Kidney (tissue), 14 donors: ENCODE measurements around the gene RNF5. TPM values are rescaled to one million over a fixed set of nuclear protein-coding genes. Genes with fewer than 3 reads are reported as not detected.
"Not testable (repeated sequence)": the region's sequence is repeated elsewhere in the genome, so short reads cannot be mapped to it uniquely, and the experiment has no call there.

ENCODE experiments used
- DNase-seq, 5 donors: peaks; one replicate each; pipeline ENCODE4 v3.0.0-alpha.2; 2013 to 2020
- FAIRE-seq: peaks from 2 replicates; lab custom pipeline; 2012; peaks lifted over from hg19 to GRCh38; lab: Jason Lieb, UNC
- H3K27ac ChIP-seq, 2 donors: one replicate each; pipeline ENCODE4 v1.7.0; 2013; ENCODE audit warnings: low read depth in 2 of 2, low read length in 2 of 2, inconsistent platforms in 1 of 2
- H3K27me3 ChIP-seq: one replicate; pipeline ENCODE4 v1.7.1; 2013; ENCODE audit warnings: low read length, inconsistent platforms; ENCODE audit not compliant: control insufficient read depth, insufficient read depth
- H3K36me3 ChIP-seq, 3 donors: one replicate each; pipeline versions ENCODE4 v1.7.0 to v1.7.1; 2013; ENCODE audit warnings: low read length in 3 of 3, control low read depth in 1 of 3, inconsistent platforms in 1 of 3; ENCODE audit not compliant: insufficient read depth in 3 of 3, control insufficient read depth in 2 of 3
- H3K4me1 ChIP-seq, 3 donors: one replicate each; pipeline versions ENCODE4 v1.7.0 to v1.7.1; 2013; ENCODE audit warnings: low read length in 3 of 3, inconsistent platforms in 1 of 3, low read depth in 1 of 3; ENCODE audit not compliant: control insufficient read depth in 2 of 3, insufficient read depth in 2 of 3
- H3K4me3 ChIP-seq, 3 donors: one replicate each; pipeline versions ENCODE4 v1.7.0 to v1.8.1; 2013; ENCODE audit warnings: low read length in 3 of 3, control low read depth in 1 of 3, inconsistent platforms in 1 of 3
- H3K9ac ChIP-seq, 3 donors: one replicate each; pipeline versions ENCODE4 v1.7.0 to v1.7.1; 2013; ENCODE audit warnings: low read length in 3 of 3, control low read depth in 1 of 3, inconsistent platforms in 1 of 3
- H3K9me3 ChIP-seq, 3 donors: one replicate each; pipeline versions ENCODE4 v1.7.0 to v1.7.1; 2013; ENCODE audit warnings: low read length in 3 of 3, control low read depth in 1 of 3, inconsistent platforms in 1 of 3; ENCODE audit not compliant: control insufficient read depth in 2 of 3, insufficient read depth in 1 of 3
- CTCF ChIP-seq: IDR thresholded peaks from 3 replicates; pipeline ENCODE4 v1.5.1; 2012; ENCODE audit warnings: mild to moderate bottlenecking, moderate library complexity, borderline replicate concordance; ENCODE audit not compliant: insufficient read depth; ENCODE audit errors: extremely low read depth
- intact Hi-C: fragments of 100-400 bp; cut with DNase I; formaldehyde crosslinking; loops from one replicate; pipeline ENCODE4 v1.11.1; 2022
- polyA plus RNA-seq: library from polyadenylated mRNA; stranded (reverse); fragments of 350-450 nt; fragmentation: Illumina TruSeq; extraction: RNeasy Lipid Tissue Mini Kit (QIAGEN cat#74804); gene quantifications from one replicate; pipeline ENCODE4 v1.2.3, GENCODE V29; 2014; ENCODE audit warnings: low read depth, low replicate concordance; ENCODE audit not compliant: insufficient read depth
- total RNA-seq: library from RNA; stranded (reverse); fragmentation: NEBNext Ultra II Directional; extraction: Animal tissue kit (Norgen Biotek cat#: 25700); gene quantifications from one replicate; pipeline ENCODE4 v1.2.1, GENCODE V29; 2021
- donor health status: control.
- donor health status: control.
- donor health status: control.
- donor health status: control.
- donor health status: control.
- donor health status: DM: yes; HTN: yes; CAD: no.
- donor health status: Normal renal cell carcinoma (clear cell type).

Gene RNF5
- total and polyA plus RNA-seq, 2 donors from 2014 or later: 74.1 to 208 TPM

- no peak for FAIRE-seq
- Histone ChIP-seq H3K27me3 (no peaks in the 10 kb centered on the region), H3K9me3 (no peaks in the 10 kb centered on the region), H3K9ac (no peak overlapping the region), H3K27ac (peak overlapping the region in 1 of 2 donors; percentile 48), H3K4me3 (no peak overlapping the region), H3K36me3 (peaks cover 6 to 26% (median 8%) of the 10 kb centered on the region in 3 donors), H3K4me1 (peaks cover 3 to 15% (median 15%) of the 10 kb centered on the region in 3 donors)
- DNase-seq: peak in 1 of 5 donors; percentile 18
- intact Hi-C loops: no loop called here
- TF ChIP-seq CTCF: no peak
Measured at GRCh38 chr6:32183030-32183429, 4.8 kb downstream of the RNF5 start.

GRCh38 chr6:32183483-32184083 lies 5.4 kb downstream of the RNF5 start:
- no peak for TF ChIP-seq CTCF
- Histone ChIP-seq H3K9me3 (no peaks in the 10 kb centered on the region), H3K36me3 (peaks cover 6 to 26% (median 8%) of the 10 kb centered on the region in 3 donors), H3K9ac (no peak overlapping the region), H3K4me1 (peaks cover 3 to 19% (median 15%) of the 10 kb centered on the region in 3 donors), H3K27ac (peak overlapping the region in 1 of 2 donors; percentile 52), H3K4me3 (no peak overlapping the region), H3K27me3 (no peaks in the 10 kb centered on the region)
- no peak for FAIRE-seq
- DNase-seq: peak in 1 of 5 donors; percentile 46
- intact Hi-C loops: no loop called here

GRCh38 chr6:32184084-32184640 lies 6.0 kb downstream of the RNF5 start, which contains the start of gene AGER:
Gene AGER, minus strand, starts transcription at chr6:32184253. Its CDS starts 31 bp downstream, at chr6:32184222.
- FAIRE-seq (no peak), DNase-seq (peak in 2 of 5 donors; percentile 36 to 46)
- Histone ChIP-seq H3K9me3 (no peaks in the 10 kb centered on the region), H3K4me3 (no peak within 1 kb of the TSS), H3K4me1 (peaks cover 2 to 19% (median 9%) of the 10 kb centered on the region in 3 donors), H3K27me3 (no peaks in the 10 kb centered on the region), H3K36me3 (peaks cover 6 to 26% (median 8%) of the 10 kb centered on the region in 3 donors), H3K9ac (no peak within 1 kb of the TSS), H3K27ac (peak within 1 kb of the TSS in 1 of 2 donors; percentile 52)
- no peak for TF ChIP-seq CTCF
- intact Hi-C loops: no loop called here

- H3K9me3 ChIP-seq, intact Hi-C loops, H3K27me3 ChIP-seq, H3K4me3 ChIP-seq: not testable (repeated sequence)
- peak; percentile 56 to 95 (median 74) for DNase-seq
- peaks cover 0 to 15% (median 5%) of the 10 kb centered on the region in 3 donors for H3K4me1 ChIP-seq
- peak overlapping the region in 1 of 3 donors; percentile 40 for H3K9ac ChIP-seq
- FAIRE-seq: peak; percentile 74
- peaks cover 6 to 25% (median 8%) of the 10 kb centered on the region in 3 donors for H3K36me3 ChIP-seq
- peak overlapping the region; percentile 69 to 89 for H3K27ac ChIP-seq
Measured at GRCh38 chr6:32185681-32186131, 7.5 kb downstream of the RNF5 start.

GRCh38 chr6:32186151-32186840 lies 8.1 kb downstream of the RNF5 start:
- intact Hi-C loops, FAIRE-seq, H3K4me3 ChIP-seq, H3K9me3 ChIP-seq, H3K27me3 ChIP-seq: not testable (repeated sequence)
- DNase-seq: peak in 1 of 5 donors; percentile 48
- peak overlapping the region in 1 of 3 donors; percentile 40 for H3K9ac ChIP-seq
- peaks cover 6 to 19% (median 8%) of the 10 kb centered on the region in 3 donors for H3K36me3 ChIP-seq
- peaks cover 2 to 21% (median 8%) of the 10 kb centered on the region in 3 donors for H3K4me1 ChIP-seq
- peak overlapping the region; percentile 69 to 89 for H3K27ac ChIP-seq
